Pancreas (tissue), 10 donors: ENCODE measurements around the gene BACH2. TPM values are rescaled to one million over a fixed set of nuclear protein-coding genes. Genes with fewer than 3 reads are reported as not detected.

Source experiments
- ATAC-seq, 4 donors: fragments of 200-7000 bp; cut with Tn5 transposase; one replicate each; pipeline versions ENCODE4 v1.8.0 to v1.9.1; 2020; ENCODE audit warnings: mild to moderate bottlenecking in 4 of 4, moderate library complexity in 4 of 4
- DNase-seq, 6 donors: peaks; one replicate each; pipeline ENCODE4 v3.0.0-alpha.2; 2020
- FAIRE-seq: peaks from 2 replicates; lab custom pipeline; 2012; peaks lifted over from hg19 to GRCh38; lab: Jason Lieb, UNC
- H3K27ac ChIP-seq, 4 donors: fragments of 200-600 bp; sonication (generic); 1 replicate in 3 of 4; 2 replicates in 1 of 4; pipeline versions ENCODE4 v1.5.0 to v1.8.0; 2020
- H3K27me3 ChIP-seq, 4 donors: fragments of 200-600 bp; one replicate each; pipeline ENCODE4 v1.8.0; 2021
- H3K36me3 ChIP-seq, 3 donors: fragments of 200-600 bp; sonication (generic) in 1 of 3; one replicate each; pipeline versions ENCODE4 v1.5.0 to v1.8.0; 2020 to 2021
- H3K4me1 ChIP-seq, 3 donors: fragments of 200-600 bp; one replicate each; pipeline ENCODE4 v1.8.0; 2021
- H3K4me3 ChIP-seq, 4 donors: fragments of 200-600 bp; sonication (generic) in 2 of 4; one replicate each; pipeline versions ENCODE4 v1.5.0 to v1.8.0; 2020 to 2021
- H3K9me3 ChIP-seq, 4 donors: fragments of 200-600 bp; one replicate each; pipeline ENCODE4 v1.8.0; 2021
- WGBS, 2 donors: extraction: QIAGEN DNeasy Blood & Tissue Kit; methylation state at CpG; one replicate each; pipeline ENCODE4 v1.1.7; 2013; 5-methylcytosine and 5-hydroxymethylcytosine counted together
- intact Hi-C, 3 donors: fragments of 100-400 bp; cut with DNase I; formaldehyde crosslinking; loops; one replicate each; pipeline versions ENCODE4 v1.11.1 to v1.14.2; 2022
- polyA plus RNA-seq, 2 donors: library from polyadenylated mRNA; stranded (reverse); fragments of 200-250 nt; gene quantifications; one replicate each; pipeline ENCODE4 v1.2.3, GENCODE V29; 2013
- total RNA-seq, 6 donors: library from RNA; stranded (reverse); fragmentation: NEBNext Ultra II Directional in 4 of 6; extraction: Animal tissue kit (Norgen Biotek cat#: 25700) in 4 of 6; gene quantifications; one replicate each; pipeline versions ENCODE4 v1.2.1 to v1.2.4, GENCODE V29; 2021 to 2023
- TF ChIP-seq, protein P1 (sequence below), 4 donors: fragments of 200-600 bp; sonication (generic) in 3 of 4; IDR thresholded peaks; one replicate each; pipeline versions ENCODE4 v1.5.0 to v1.8.0; 2021; ENCODE audit warnings: antibody characterized with exemption in 4 of 4
- donor health status: healthy with polysubstance abuse.
- donor health status: DM: no; HTN: no; CAD: no; lungs with moderate emphysema.
- donor health status: DM: no; HTN: no; CAD: no.
- donor health status: control.
- donor health status: control.
- donor health status: Bipolar disorder and iron deficiency.
- donor health status: DM: yes; HTN: yes; CAD: no.
- donor health status: DM: no; HTN: no; CAD: no.
- donor health status: DM: no; HTN: no; CAD: no.
- donor health status: DM: yes; HTN: yes; CAD: no.

BACH2 gene
- total and polyA plus RNA-seq, 8 donors, result 0.61 to 8.0 (median 4.9) TPM

DNA sequence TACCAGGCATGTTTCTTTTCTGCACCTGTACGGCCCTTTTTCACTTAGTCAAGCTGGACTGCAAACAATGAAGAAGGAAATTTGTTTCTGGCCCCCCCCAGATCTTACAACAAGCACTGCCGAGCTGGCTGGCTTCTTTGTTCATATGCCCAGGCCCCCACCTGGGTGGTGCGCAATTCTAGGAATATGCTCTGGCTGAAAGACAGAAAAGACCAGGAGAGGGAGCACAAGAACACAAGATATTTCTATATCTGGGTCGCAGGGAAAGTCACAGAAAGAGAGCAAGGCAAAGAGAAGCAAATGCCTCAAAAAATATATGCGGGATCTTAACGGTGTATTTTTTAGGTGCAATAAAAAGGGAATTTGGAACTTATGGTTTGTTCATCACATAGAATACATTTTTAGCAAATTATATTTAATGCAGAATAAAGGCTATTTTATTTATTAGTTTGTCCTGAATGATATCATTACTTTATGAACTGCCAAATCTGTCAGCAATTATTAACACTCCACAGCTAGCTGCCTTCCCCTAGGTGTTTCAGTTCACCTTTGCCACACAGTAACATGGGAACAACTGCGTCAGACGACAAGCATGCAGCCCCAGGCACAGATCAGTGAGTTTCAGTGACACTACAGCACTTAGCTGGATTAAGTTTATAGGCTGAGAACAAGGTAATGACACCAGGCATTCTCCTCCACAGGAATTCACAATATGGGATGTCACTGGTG, 325.9 kb downstream of the BACH2 start:
- DNase-seq, result peak in 4 of 6 donors; percentile 20 to 47 (median 24)
- intact Hi-C loops, result loop anchor here in 2 of 3 donors (5.0 to 10.0 kb wide), 2 partner anchors 424 to 427 kb away; no protein-coding TSS in a partner anchor
- Histone ChIP-seq H3K9me3 (no peaks in the 10 kb centered on the region), H3K36me3 (no peaks in the 10 kb centered on the region), H3K27ac (peak overlapping the region in 3 of 4 donors; percentile 42 to 62 (median 61)), H3K27me3 (no peaks in the 10 kb centered on the region), H3K4me3 (no peak overlapping the region), H3K4me1 (peaks cover 0 to 4% (median 0%) of the 10 kb centered on the region in 3 donors)
- 14% methylated on average over 8 of the region's 8 CpGs for WGBS, 2 donors
- peak; percentile 81 to 95 (median 92) for ATAC-seq
- peak; percentile 67 for FAIRE-seq
- TF ChIP-seq, protein P1, sequence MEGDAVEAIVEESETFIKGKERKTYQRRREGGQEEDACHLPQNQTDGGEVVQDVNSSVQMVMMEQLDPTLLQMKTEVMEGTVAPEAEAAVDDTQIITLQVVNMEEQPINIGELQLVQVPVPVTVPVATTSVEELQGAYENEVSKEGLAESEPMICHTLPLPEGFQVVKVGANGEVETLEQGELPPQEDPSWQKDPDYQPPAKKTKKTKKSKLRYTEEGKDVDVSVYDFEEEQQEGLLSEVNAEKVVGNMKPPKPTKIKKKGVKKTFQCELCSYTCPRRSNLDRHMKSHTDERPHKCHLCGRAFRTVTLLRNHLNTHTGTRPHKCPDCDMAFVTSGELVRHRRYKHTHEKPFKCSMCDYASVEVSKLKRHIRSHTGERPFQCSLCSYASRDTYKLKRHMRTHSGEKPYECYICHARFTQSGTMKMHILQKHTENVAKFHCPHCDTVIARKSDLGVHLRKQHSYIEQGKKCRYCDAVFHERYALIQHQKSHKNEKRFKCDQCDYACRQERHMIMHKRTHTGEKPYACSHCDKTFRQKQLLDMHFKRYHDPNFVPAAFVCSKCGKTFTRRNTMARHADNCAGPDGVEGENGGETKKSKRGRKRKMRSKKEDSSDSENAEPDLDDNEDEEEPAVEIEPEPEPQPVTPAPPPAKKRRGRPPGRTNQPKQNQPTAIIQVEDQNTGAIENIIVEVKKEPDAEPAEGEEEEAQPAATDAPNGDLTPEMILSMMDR (IDR thresholded peaks at IDR 0.05), result peak in 3 of 4 donors; percentile 21 to 30 (median 27)

DNA sequence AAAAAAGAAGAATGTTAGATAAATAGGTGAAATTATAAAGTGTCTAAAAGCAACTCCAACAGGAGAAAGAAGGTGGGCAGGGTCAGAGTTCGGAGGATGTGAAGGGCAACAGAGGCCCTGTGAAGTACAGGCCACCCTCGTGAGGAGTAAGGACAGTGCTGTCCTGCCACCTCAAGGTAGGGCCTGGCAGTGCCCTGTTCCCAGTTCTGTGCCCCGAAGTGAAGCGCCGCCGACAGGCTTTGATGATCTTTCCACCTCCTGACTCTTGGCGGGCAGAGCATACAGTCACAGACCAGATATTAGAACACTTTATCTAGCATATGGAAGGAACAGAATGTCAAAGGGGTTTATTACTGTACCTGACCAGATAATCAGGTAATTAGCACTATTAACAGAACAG, 326.6 kb downstream of the BACH2 start:
- intact Hi-C loops, result loop anchor here in 2 of 3 donors (5.0 to 10.0 kb wide), 2 partner anchors 425 to 427 kb away; no protein-coding TSS in a partner anchor
- 72 to 74% methylated on average over 7 of the region's 7 CpGs for WGBS, 2 donors
- TF ChIP-seq, protein P1 (IDR thresholded peaks at IDR 0.05), result no peak
- no peak overlapping the region for H3K4me3 ChIP-seq
- H3K4me1 ChIP-seq, result peaks cover 0 to 4% (median 0%) of the 10 kb centered on the region in 3 donors
- H3K27me3 ChIP-seq, result no peaks in the 10 kb centered on the region
- DNase-seq (no peak), FAIRE-seq (no peak), ATAC-seq (peak in 3 of 4 donors; percentile 51 to 55 (median 53))
- H3K27ac ChIP-seq, result no peak overlapping the region
- no peaks in the 10 kb centered on the region for H3K36me3 ChIP-seq
- H3K9me3 ChIP-seq, result no peaks in the 10 kb centered on the region

DNA sequence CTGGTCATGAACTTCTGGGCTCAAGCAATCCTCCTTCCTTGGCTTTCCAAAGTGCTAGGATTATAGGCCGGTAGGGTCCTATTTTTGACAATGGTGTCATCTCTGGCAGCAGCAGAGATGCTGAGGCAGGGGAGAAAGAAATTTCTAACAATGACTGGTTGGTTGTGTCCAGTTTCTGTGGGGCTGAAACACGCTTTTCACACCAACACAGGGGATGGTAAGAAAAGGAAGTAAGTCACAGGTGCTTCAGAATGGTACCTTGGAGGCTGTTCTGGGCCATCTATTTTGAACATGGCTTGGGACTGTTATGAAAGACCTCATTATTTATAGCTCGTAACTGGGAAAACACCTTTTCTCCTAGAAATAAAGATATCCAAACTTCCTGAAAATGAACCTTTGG, 329.7 kb downstream of the BACH2 start:
- TF ChIP-seq, protein P1 (IDR thresholded peaks at IDR 0.05), result no peak
- WGBS, 2 donors, result 83 to 90% methylated on average over 3 of the region's 3 CpGs
- H3K27ac ChIP-seq, result no peak overlapping the region
- DNase-seq (no peak), ATAC-seq (no peak), FAIRE-seq (no peak)
- H3K4me1 ChIP-seq, result peaks cover 0 to 4% (median 0%) of the 10 kb centered on the region in 3 donors
- intact Hi-C loops, result loop anchor here in 1 of 3 donors (10.0 kb wide), 1 partner anchor 338 kb away; no protein-coding TSS in a partner anchor
- no peaks in the 10 kb centered on the region for H3K27me3 ChIP-seq
- no peaks in the 10 kb centered on the region for H3K36me3 ChIP-seq
- H3K4me3 ChIP-seq, result no peak overlapping the region
- H3K9me3 ChIP-seq, result no peaks in the 10 kb centered on the region

DNA sequence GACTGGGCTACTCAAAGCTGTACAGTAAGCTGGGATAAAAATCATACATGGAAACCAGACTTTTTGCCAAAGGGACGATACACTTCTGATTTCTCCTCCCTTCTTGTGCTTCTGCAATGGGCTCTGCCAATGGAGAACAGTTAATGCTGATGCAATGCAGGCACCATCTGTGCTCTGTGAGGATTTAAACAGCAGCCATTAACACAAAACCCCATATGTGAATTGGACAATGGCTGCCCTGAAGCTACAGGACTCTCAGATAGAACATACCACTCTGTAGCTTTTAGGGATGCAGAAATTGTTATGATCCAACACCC, 330.5 kb downstream of the BACH2 start:
- 79 to 92% methylated on average over 1 of the region's 1 CpG for WGBS, 2 donors
- FAIRE-seq, result no peak
- Histone ChIP-seq H3K9me3 (no peaks in the 10 kb centered on the region), H3K4me3 (no peak overlapping the region), H3K27ac (no peak overlapping the region), H3K27me3 (no peaks in the 10 kb centered on the region), H3K4me1 (peaks cover 0 to 4% (median 0%) of the 10 kb centered on the region in 3 donors), H3K36me3 (no peaks in the 10 kb centered on the region)
- intact Hi-C loops, result loop anchor here in 1 of 3 donors (10.0 kb wide), 1 partner anchor 339 kb away; no protein-coding TSS in a partner anchor
- DNase-seq, result no peak
- TF ChIP-seq, protein P1 (IDR thresholded peaks at IDR 0.05), result no peak
- ATAC-seq, result no peak
